Prostate gland (tissue), 2 donors: Measurements from ENCODE around the gene CCBE1. TPM values are rescaled to one million over a fixed set of nuclear protein-coding genes. Genes with fewer than 3 reads are reported as not detected.

Experiments
- DNase-seq: peaks from one replicate; pipeline ENCODE4 v3.0.0-alpha.2; 2019; ENCODE audit warnings: low spot score
- H3K27ac ChIP-seq, 2 donors: fragments of 200-600 bp; sonication (generic); 2 replicates each; pipeline ENCODE4 v1.5.1; 2017 to 2019
- H3K27me3 ChIP-seq: fragments of 200-600 bp; sonication (generic); replicated peaks from 2 replicates; pipeline ENCODE4 v1.5.1; 2019; ENCODE audit not compliant: insufficient read depth
- H3K36me3 ChIP-seq, 2 donors: fragments of 200-600 bp; sonication (generic); 1 replicate in 1 of 2; 2 replicates in 1 of 2; pipeline versions ENCODE4 v1.5.1 to v1.8.1; 2017 to 2019
- H3K4me1 ChIP-seq: fragments of 200-600 bp; sonication (generic); replicated peaks from 2 replicates; pipeline ENCODE4 v1.5.1; 2019
- H3K4me3 ChIP-seq, 2 donors: fragments of 200-600 bp; sonication (generic); 2 replicates each; pipeline ENCODE4 v1.5.1; 2017 to 2019
- H3K9me3 ChIP-seq: fragments of 200-600 bp; sonication (generic); 2 replicates; pipeline ENCODE4 v1.5.1; 2017
- POLR2A ChIP-seq: fragments of 450-650 bp; IDR thresholded peaks from one replicate; pipeline ENCODE4 v1.6.1; 2016; ENCODE audit warnings: antibody characterized with exemption, mild to moderate bottlenecking
- POLR2AphosphoS5 ChIP-seq: sonication (generic); formaldehyde crosslinking; IDR thresholded peaks from one replicate; pipeline ENCODE4 v1.6.1; 2017; ENCODE audit warnings: antibody characterized with exemption
- WGBS: methylation state at CpG from one replicate; pipeline ENCODE4 v1.1.5; 2018; 5-methylcytosine and 5-hydroxymethylcytosine counted together
- intact Hi-C: fragments of 100-400 bp; cut with DNase I; formaldehyde crosslinking; loops from one replicate; pipeline ENCODE4 v1.14.2; 2022
- total RNA-seq, 2 donors: library from RNA; depleted of rRNA; stranded (reverse); fragments of >200 nt; gene quantifications; one replicate each; pipeline ENCODE4 v1.1.0, GENCODE V29; 2016
- TF ChIP-seq, protein P1 (sequence below), 4 experiments: fragments of 200-600 bp in 2 of 4; fragments of 450-650 bp in 2 of 4; sonication (generic) in 2 of 4; IDR thresholded peaks; 1 replicate in 3 of 4; 2 replicates in 1 of 4; pipeline ENCODE4 v1.5.1; 2016 to 2019; ENCODE audit warnings: antibody characterized with exemption in 4 of 4, mild to moderate bottlenecking in 2 of 4, moderate library complexity in 2 of 4

The CCBE1 gene
- total RNA-seq, 2 donors from 2014 or later, result 1.8 to 2.0 TPM

GRCh38 chr18:59477849-59478248, 219.4 kb downstream of the CCBE1 start:
- Histone ChIP-seq H3K27me3 (no peaks in the 10 kb centered on the region), H3K4me1 (no peaks in the 10 kb centered on the region), H3K4me3 (no peak overlapping the region), H3K9me3 (no peaks in the 10 kb centered on the region), H3K36me3 (no peaks in the 10 kb centered on the region), H3K27ac (no peak overlapping the region)
- 92% methylated on average over 2 of the region's 2 CpGs for WGBS
- intact Hi-C loops, result no loop called here
- DNase-seq, result no peak
- TF ChIP-seq POLR2AphosphoS5 (no peak), POLR2A (no peak)
- TF ChIP-seq, protein P1, sequence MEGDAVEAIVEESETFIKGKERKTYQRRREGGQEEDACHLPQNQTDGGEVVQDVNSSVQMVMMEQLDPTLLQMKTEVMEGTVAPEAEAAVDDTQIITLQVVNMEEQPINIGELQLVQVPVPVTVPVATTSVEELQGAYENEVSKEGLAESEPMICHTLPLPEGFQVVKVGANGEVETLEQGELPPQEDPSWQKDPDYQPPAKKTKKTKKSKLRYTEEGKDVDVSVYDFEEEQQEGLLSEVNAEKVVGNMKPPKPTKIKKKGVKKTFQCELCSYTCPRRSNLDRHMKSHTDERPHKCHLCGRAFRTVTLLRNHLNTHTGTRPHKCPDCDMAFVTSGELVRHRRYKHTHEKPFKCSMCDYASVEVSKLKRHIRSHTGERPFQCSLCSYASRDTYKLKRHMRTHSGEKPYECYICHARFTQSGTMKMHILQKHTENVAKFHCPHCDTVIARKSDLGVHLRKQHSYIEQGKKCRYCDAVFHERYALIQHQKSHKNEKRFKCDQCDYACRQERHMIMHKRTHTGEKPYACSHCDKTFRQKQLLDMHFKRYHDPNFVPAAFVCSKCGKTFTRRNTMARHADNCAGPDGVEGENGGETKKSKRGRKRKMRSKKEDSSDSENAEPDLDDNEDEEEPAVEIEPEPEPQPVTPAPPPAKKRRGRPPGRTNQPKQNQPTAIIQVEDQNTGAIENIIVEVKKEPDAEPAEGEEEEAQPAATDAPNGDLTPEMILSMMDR (IDR thresholded peaks at IDR 0.05), result no peak

- no peaks in the 10 kb centered on the region for H3K36me3 ChIP-seq
- intact Hi-C loops, result loop anchor here (5.0 kb wide), 2 partner anchors 42 to 97 kb away; no protein-coding TSS in a partner anchor
- H3K4me1 ChIP-seq, result no peaks in the 10 kb centered on the region
- TF ChIP-seq POLR2A (no peak), POLR2AphosphoS5 (peak; percentile 30)
- WGBS, result 20% methylated on average over 8 of the region's 8 CpGs
- peak; percentile 12 for DNase-seq
- no peak overlapping the region for H3K27ac ChIP-seq
- H3K27me3 ChIP-seq, result no peaks in the 10 kb centered on the region
- no peaks in the 10 kb centered on the region for H3K9me3 ChIP-seq
- H3K4me3 ChIP-seq, result no peak overlapping the region
Observed at GRCh38 chr18:59470561-59471121, 226.6 kb downstream of the CCBE1 start.

- WGBS, result 83% methylated on average over 15 of the region's 15 CpGs
- Histone ChIP-seq H3K9me3 (no peaks in the 10 kb centered on the region), H3K27ac (no peak overlapping the region), H3K4me1 (no peaks in the 10 kb centered on the region), H3K4me3 (no peak overlapping the region), H3K36me3 (no peaks in the 10 kb centered on the region), H3K27me3 (no peaks in the 10 kb centered on the region)
- intact Hi-C loops, result loop anchor here (5.0 kb wide), 2 partner anchors 43 to 98 kb away; no protein-coding TSS in a partner anchor
- TF ChIP-seq, protein P1 (IDR thresholded peaks at IDR 0.05), result no peak
- TF ChIP-seq POLR2AphosphoS5 (no peak), POLR2A (no peak)
- DNase-seq, result no peak
Observed at GRCh38 chr18:59469463-59470180, 227.6 kb downstream of the CCBE1 start.

DNA sequence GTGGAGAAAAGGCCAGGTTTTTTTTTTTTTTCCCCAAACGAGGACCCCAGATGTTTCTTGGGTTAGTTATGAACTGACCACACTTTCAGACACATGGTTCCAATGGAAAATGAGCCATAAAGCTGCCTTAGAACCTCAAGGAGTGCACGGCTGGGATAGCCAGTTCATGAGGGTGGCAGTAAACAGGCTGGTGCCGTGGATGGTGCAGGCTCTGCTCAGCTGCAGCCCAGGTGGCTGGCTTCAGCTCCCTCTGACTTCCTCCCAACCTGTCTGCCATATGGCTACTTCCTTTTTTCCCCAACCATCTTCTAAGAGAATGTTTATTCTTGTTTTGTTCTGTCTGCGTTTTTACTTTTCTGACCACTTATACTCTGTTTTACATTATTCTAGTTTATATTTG, 228.4 kb downstream of the CCBE1 start:
- no peaks in the 10 kb centered on the region for H3K27me3 ChIP-seq
- no peak overlapping the region for H3K4me3 ChIP-seq
- TF ChIP-seq POLR2A, result no peak
- no peak for TF ChIP-seq POLR2AphosphoS5
- TF ChIP-seq, protein P1 (IDR thresholded peaks at IDR 0.05), result no peak
- no peak for DNase-seq
- H3K27ac ChIP-seq, result no peak overlapping the region
- WGBS, result 76% methylated on average over 4 of the region's 4 CpGs
- no peaks in the 10 kb centered on the region for H3K36me3 ChIP-seq
- intact Hi-C loops, result no loop called here
- no peaks in the 10 kb centered on the region for H3K4me1 ChIP-seq
- H3K9me3 ChIP-seq, result no peaks in the 10 kb centered on the region

DNA sequence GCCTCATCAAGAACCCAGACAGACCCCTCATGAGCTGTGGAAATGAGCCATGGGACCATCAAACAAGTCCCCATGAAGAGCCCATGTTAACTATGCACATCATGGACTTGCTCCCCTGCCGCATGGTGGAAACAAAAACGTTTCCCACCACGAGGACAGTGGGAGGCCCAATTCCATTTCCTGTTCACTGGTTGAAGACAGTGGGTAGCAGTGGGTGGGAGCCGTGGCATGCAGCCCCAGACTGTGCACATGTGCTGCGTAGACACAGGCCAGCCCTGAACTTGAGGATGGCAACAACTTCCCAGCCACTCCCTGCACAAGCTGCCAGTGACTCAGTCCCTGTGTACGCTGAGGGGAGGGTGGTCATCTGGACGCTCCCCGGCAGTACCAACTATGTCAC, 229.7 kb downstream of the CCBE1 start:
- no peaks in the 10 kb centered on the region for H3K36me3 ChIP-seq
- 90% methylated on average over 8 of the region's 8 CpGs for WGBS
- H3K27ac ChIP-seq, result no peak overlapping the region
- intact Hi-C loops, result no loop called here
- TF ChIP-seq, protein P1 (IDR thresholded peaks at IDR 0.05), result no peak
- no peak for DNase-seq
- no peaks in the 10 kb centered on the region for H3K4me1 ChIP-seq
- H3K4me3 ChIP-seq, result no peak overlapping the region
- no peaks in the 10 kb centered on the region for H3K9me3 ChIP-seq
- H3K27me3 ChIP-seq, result no peaks in the 10 kb centered on the region
